SU-DHL-6 (cell line): Measurements from ENCODE around the gene UGT1A4.

ENCODE experiments used
- CTCF ChIP-seq: fragments of 200-600 bp; sonication (generic); IDR thresholded peaks from one replicate; pipeline ENCODE4 v1.5.1; 2017; ENCODE audit warnings: antibody characterized with exemption, mild to moderate bottlenecking, low read length, moderate library complexity; ENCODE audit not compliant: insufficient read depth, poor library complexity, severe bottlenecking
- EZH2phosphoT487 ChIP-seq: fragments of 200-600 bp; sonication (generic), shearing (Covaris generic); conservative IDR thresholded peaks from 2 replicates; pipeline ENCODE4 v1.6.1; 2018; ENCODE audit warnings: mild to moderate bottlenecking, antibody characterized with exemption, low read length, moderate library complexity, mixed read lengths

GRCh38 chr2:233693963-233694362 is 24.6 kb upstream of the UGT1A4 start:
- TF ChIP-seq EZH2phosphoT487 (no peak), CTCF (no peak)
